Measurements from ENCODE around the gene TF.

TF gene

GRCh38 chr3:133756716-133757694, 10.8 kb downstream of the TF start:
- no peak overlapping the region for H3K4me3 ChIP-seq (ENCODE audit: insufficient read depth, low read depth, low read length)
- no peaks in the 10 kb centered on the region for H3K4me1 ChIP-seq (ENCODE audit: control insufficient read depth, insufficient read depth, low read length)
- no peaks in the 10 kb centered on the region for H3K9me3 ChIP-seq (ENCODE audit: control insufficient read depth, low read length)
- no peaks in the 10 kb centered on the region for H3K27me3 ChIP-seq (ENCODE audit: control insufficient read depth, insufficient read depth, low read length, poor library complexity, severe bottlenecking)
- no peaks in the 10 kb centered on the region for H3K36me3 ChIP-seq (ENCODE audit: control insufficient read depth, insufficient read depth, low read length)
- WGBS, 2 experiments, result 90 to 91% methylated on average over 20 of the region's 20 CpGs
- H3K27ac ChIP-seq (ENCODE audit: insufficient read depth, low read depth, low read length, poor library complexity, severe bottlenecking), result no peak overlapping the region

- Histone ChIP-seq H3K9me3 (ENCODE audit: control insufficient read depth, low read length) (no peaks in the 10 kb centered on the region), H3K4me3 (ENCODE audit: insufficient read depth, low read depth, low read length) (no peak overlapping the region), H3K27me3 (ENCODE audit: control insufficient read depth, insufficient read depth, low read length, poor library complexity, severe bottlenecking) (no peaks in the 10 kb centered on the region), H3K27ac (ENCODE audit: insufficient read depth, low read depth, low read length, poor library complexity, severe bottlenecking) (no peak overlapping the region), H3K36me3 (ENCODE audit: control insufficient read depth, insufficient read depth, low read length) (no peaks in the 10 kb centered on the region), H3K4me1 (ENCODE audit: control insufficient read depth, insufficient read depth, low read length) (no peaks in the 10 kb centered on the region)
- WGBS, 2 experiments, result 91 to 94% methylated on average over 6 of the region's 6 CpGs
Measured at GRCh38 chr3:133757701-133758567, 11.7 kb downstream of the TF start.

GRCh38 chr3:133758568-133758928, 12.4 kb downstream of the TF start:
- no peaks in the 10 kb centered on the region for H3K4me1 ChIP-seq (ENCODE audit: control insufficient read depth, insufficient read depth, low read length)
- H3K4me3 ChIP-seq (ENCODE audit: insufficient read depth, low read depth, low read length), result no peak overlapping the region
- H3K36me3 ChIP-seq (ENCODE audit: control insufficient read depth, insufficient read depth, low read length), result no peaks in the 10 kb centered on the region
- H3K9me3 ChIP-seq (ENCODE audit: control insufficient read depth, low read length), result no peaks in the 10 kb centered on the region
- H3K27ac ChIP-seq (ENCODE audit: insufficient read depth, low read depth, low read length, poor library complexity, severe bottlenecking), result no peak overlapping the region
- no peaks in the 10 kb centered on the region for H3K27me3 ChIP-seq (ENCODE audit: control insufficient read depth, insufficient read depth, low read length, poor library complexity, severe bottlenecking)
- 97 to 100% methylated on average over 1 of the region's 1 CpG for WGBS, 2 experiments

- no peaks in the 10 kb centered on the region for H3K4me1 ChIP-seq (ENCODE audit: control insufficient read depth, insufficient read depth, low read length)
- no peak overlapping the region for H3K27ac ChIP-seq (ENCODE audit: insufficient read depth, low read depth, low read length, poor library complexity, severe bottlenecking)
- H3K4me3 ChIP-seq (ENCODE audit: insufficient read depth, low read depth, low read length), result no peak overlapping the region
- no peaks in the 10 kb centered on the region for H3K9me3 ChIP-seq (ENCODE audit: control insufficient read depth, low read length)
- H3K36me3 ChIP-seq (ENCODE audit: control insufficient read depth, insufficient read depth, low read length), result no peaks in the 10 kb centered on the region
- no peaks in the 10 kb centered on the region for H3K27me3 ChIP-seq (ENCODE audit: control insufficient read depth, insufficient read depth, low read length, poor library complexity, severe bottlenecking)
- WGBS, 2 experiments, result 76 to 80% methylated on average over 9 of the region's 9 CpGs
Measured at GRCh38 chr3:133758964-133759739, 13.0 kb downstream of the TF start.

GRCh38 chr3:133759740-133760305, 13.6 kb downstream of the TF start:
- H3K4me3 ChIP-seq (ENCODE audit: insufficient read depth, low read depth, low read length), result no peak overlapping the region
- WGBS, 2 experiments, result 91 to 96% methylated on average over 1 to 2 of the region's 2 CpGs
- no peaks in the 10 kb centered on the region for H3K27me3 ChIP-seq (ENCODE audit: control insufficient read depth, insufficient read depth, low read length, poor library complexity, severe bottlenecking)
- H3K9me3 ChIP-seq (ENCODE audit: control insufficient read depth, low read length), result no peaks in the 10 kb centered on the region
- H3K27ac ChIP-seq (ENCODE audit: insufficient read depth, low read depth, low read length, poor library complexity, severe bottlenecking), result no peak overlapping the region
- H3K36me3 ChIP-seq (ENCODE audit: control insufficient read depth, insufficient read depth, low read length), result no peaks in the 10 kb centered on the region
- no peaks in the 10 kb centered on the region for H3K4me1 ChIP-seq (ENCODE audit: control insufficient read depth, insufficient read depth, low read length)

- no peaks in the 10 kb centered on the region for H3K9me3 ChIP-seq (ENCODE audit: control insufficient read depth, low read length)
- no peak overlapping the region for H3K27ac ChIP-seq (ENCODE audit: insufficient read depth, low read depth, low read length, poor library complexity, severe bottlenecking)
- 92 to 93% methylated on average over 2 of the region's 2 CpGs for WGBS, 2 experiments
- no peaks in the 10 kb centered on the region for H3K36me3 ChIP-seq (ENCODE audit: control insufficient read depth, insufficient read depth, low read length)
- H3K4me1 ChIP-seq (ENCODE audit: control insufficient read depth, insufficient read depth, low read length), result no peaks in the 10 kb centered on the region
- no peaks in the 10 kb centered on the region for H3K27me3 ChIP-seq (ENCODE audit: control insufficient read depth, insufficient read depth, low read length, poor library complexity, severe bottlenecking)
- H3K4me3 ChIP-seq (ENCODE audit: insufficient read depth, low read depth, low read length), result no peak overlapping the region
Measured at GRCh38 chr3:133760916-133761315, 14.7 kb downstream of the TF start.

- no peaks in the 10 kb centered on the region for H3K36me3 ChIP-seq (ENCODE audit: control insufficient read depth, insufficient read depth, low read length)
- no peak overlapping the region for H3K27ac ChIP-seq (ENCODE audit: insufficient read depth, low read depth, low read length, poor library complexity, severe bottlenecking)
- no peaks in the 10 kb centered on the region for H3K27me3 ChIP-seq (ENCODE audit: control insufficient read depth, insufficient read depth, low read length, poor library complexity, severe bottlenecking)
- H3K4me1 ChIP-seq (ENCODE audit: control insufficient read depth, insufficient read depth, low read length), result no peaks in the 10 kb centered on the region
- H3K9me3 ChIP-seq (ENCODE audit: control insufficient read depth, low read length), result no peaks in the 10 kb centered on the region
- H3K4me3 ChIP-seq (ENCODE audit: insufficient read depth, low read depth, low read length), result no peak overlapping the region
- WGBS, 2 experiments, result 89 to 94% methylated on average over 6 of the region's 6 CpGs
Measured at GRCh38 chr3:133761605-133762484, 15.7 kb downstream of the TF start.

GRCh38 chr3:133762539-133762938, 16.3 kb downstream of the TF start:
- Histone ChIP-seq H3K4me1 (ENCODE audit: control insufficient read depth, insufficient read depth, low read length) (no peaks in the 10 kb centered on the region), H3K27me3 (ENCODE audit: control insufficient read depth, insufficient read depth, low read length, poor library complexity, severe bottlenecking) (no peaks in the 10 kb centered on the region), H3K4me3 (ENCODE audit: insufficient read depth, low read depth, low read length) (no peak overlapping the region), H3K9me3 (ENCODE audit: control insufficient read depth, low read length) (no peaks in the 10 kb centered on the region), H3K36me3 (ENCODE audit: control insufficient read depth, insufficient read depth, low read length) (no peaks in the 10 kb centered on the region), H3K27ac (ENCODE audit: insufficient read depth, low read depth, low read length, poor library complexity, severe bottlenecking) (no peak overlapping the region)
- WGBS, 2 experiments, result 50 to 64% methylated on average over 2 to 3 of the region's 3 CpGs
